K562 (cell line): Measurements from ENCODE around the gene F13B. TPM values are rescaled to one million over a fixed set of nuclear protein-coding genes. Genes with fewer than 3 reads are reported as not detected.

Experiments used
- ATF3 ChIP-seq, 2 experiments: fragments of 450-650 bp in 1 of 2; sonication (generic) in 1 of 2; formaldehyde crosslinking in 1 of 2; IDR thresholded peaks in 1 of 2; conservative IDR thresholded peaks in 1 of 2; 2 replicates each; pipeline versions ENCODE4 v1.6.1 to v1.8.1; 2016 to 2023; ENCODE audit warnings: mild to moderate bottlenecking in 2 of 2, moderate library complexity in 2 of 2, inconsistent platforms in 1 of 2, missing genetic modification reagents in 1 of 2
- CREB5 ChIP-seq: fragments of 250-450 bp; sonication (Bioruptor Pico); IDR thresholded peaks from 2 replicates; pipeline ENCODE4 v1.5.0; 2020; ENCODE audit warnings: mild to moderate bottlenecking
- GATAD2A ChIP-seq: fragments of 450-650 bp; IDR thresholded peaks from 2 replicates; pipeline ENCODE4 v1.6.1; 2017
- ZBTB11 ChIP-seq, 3 experiments: fragments of 200-800 bp in 1 of 3; fragments of 250-450 bp in 1 of 3; fragments of 450-650 bp in 1 of 3; sonication (Bioruptor Pico) in 1 of 3; sonication (Bioruptor generic) in 1 of 3; formaldehyde crosslinking in 1 of 3; IDR thresholded peaks; 2 replicates each; pipeline versions ENCODE4 v1.6.1 to v1.8.0; 2016 to 2022; ENCODE audit warnings: mild to moderate bottlenecking in 2 of 3, missing genetic modification characterization in 2 of 3, missing compliant biosample characterization in 1 of 3, moderate library complexity in 1 of 3
- ZBTB34 ChIP-seq: fragments of 250-450 bp; sonication (Bioruptor Pico); IDR thresholded peaks from 2 replicates; pipeline ENCODE4 v1.8.0; 2021; ENCODE audit warnings: mild to moderate bottlenecking, moderate library complexity
- ZNF512 ChIP-seq: IDR thresholded peaks from 2 replicates; pipeline ENCODE4 v1.6.1; 2016; ENCODE audit warnings: missing genetic modification characterization, missing compliant biosample characterization
- polyA plus RNA-seq, 8 experiments: library from polyadenylated mRNA; depleted of rRNA in 4 of 8; stranded (reverse) in 5 of 8; unstranded in 3 of 8; fragments of >200 nt; fragmentation: Nextera tagmentation in 2 of 8; fragmentation: Illumina TruSeq in 1 of 8; extraction: Ambion mirVana in 2 of 8; extraction: Trizol in 1 of 8; gene quantifications; 2 replicates each; pipeline versions ENCODE4 v1.2.1 to v1.2.3, GENCODE V29; 2011 to 2014; ENCODE audit warnings: inconsistent platforms in 1 of 8, missing spikeins in 1 of 8
- total RNA-seq, 7 experiments: library from RNA; depleted of rRNA in 6 of 7; stranded (reverse); fragments of >200 nt in 6 of 7; fragmentation: Illumina TruSeq in 2 of 7; extraction: Trizol in 2 of 7; gene quantifications; 2 replicates each; pipeline versions ENCODE4 v1.2.1 to v1.2.3, GENCODE V29; 2011 to 2021; ENCODE audit warnings: low replicate concordance in 1 of 7

F13B gene
- total and polyA plus RNA-seq, 9 of the 15 experiments (the other 6 are each of a cell fraction or from before 2014, with no cell fraction given), result not detected

- TF ChIP-seq ZBTB11 (CRISPR knock-in tag; IDR thresholded peaks at IDR 0.05) (no peak), CREB5 (CRISPR knock-in tag) (no peak), ZBTB34 (CRISPR knock-in tag) (no peak), GATAD2A (no peak), ZNF512 (tag) (no peak), ATF3 (IDR thresholded peaks at IDR 0.05) (no peak), ATF3 (CRISPR knock-in tag; conservative IDR thresholded peaks at IDR 0.05) (no peak)
- TF ChIP-seq, all 486 proteins: peak for 0
Observed at GRCh38 chr1:197065559-197065958, 1.5 kb downstream of the F13B start (continued).
